Measurements from ENCODE around the gene IGSF21.

IGSF21 gene

GRCh38 chr1:18337757-18338156 is 230.2 kb downstream of the IGSF21 start:
- Histone ChIP-seq H3K27me3 (ENCODE audit: insufficient read depth, poor library complexity, severe bottlenecking) (no peaks in the 10 kb centered on the region), H3K27ac (replicated peaks) (no peak overlapping the region), H3K4me3 (replicated peaks; ENCODE audit: insufficient read depth, low read length) (no peak overlapping the region)
- DNase-seq (ENCODE audit: low read depth in 1 of 2, low spot score in 1 of 2) = no peak
- TF ChIP-seq GABPA (IDR thresholded peaks at IDR 0.05; ENCODE audit: low read depth) (no peak), SPI1 (IDR thresholded peaks at IDR 0.05; ENCODE audit: borderline replicate concordance, low read depth) (no peak), CTCF (IDR thresholded peaks at IDR 0.05; ENCODE audit: insufficient read depth, low read length) (no peak), POLR2AphosphoS5 (IDR thresholded peaks at IDR 0.05; ENCODE audit: low read depth) (no peak)
- TF ChIP-seq, protein P1, sequence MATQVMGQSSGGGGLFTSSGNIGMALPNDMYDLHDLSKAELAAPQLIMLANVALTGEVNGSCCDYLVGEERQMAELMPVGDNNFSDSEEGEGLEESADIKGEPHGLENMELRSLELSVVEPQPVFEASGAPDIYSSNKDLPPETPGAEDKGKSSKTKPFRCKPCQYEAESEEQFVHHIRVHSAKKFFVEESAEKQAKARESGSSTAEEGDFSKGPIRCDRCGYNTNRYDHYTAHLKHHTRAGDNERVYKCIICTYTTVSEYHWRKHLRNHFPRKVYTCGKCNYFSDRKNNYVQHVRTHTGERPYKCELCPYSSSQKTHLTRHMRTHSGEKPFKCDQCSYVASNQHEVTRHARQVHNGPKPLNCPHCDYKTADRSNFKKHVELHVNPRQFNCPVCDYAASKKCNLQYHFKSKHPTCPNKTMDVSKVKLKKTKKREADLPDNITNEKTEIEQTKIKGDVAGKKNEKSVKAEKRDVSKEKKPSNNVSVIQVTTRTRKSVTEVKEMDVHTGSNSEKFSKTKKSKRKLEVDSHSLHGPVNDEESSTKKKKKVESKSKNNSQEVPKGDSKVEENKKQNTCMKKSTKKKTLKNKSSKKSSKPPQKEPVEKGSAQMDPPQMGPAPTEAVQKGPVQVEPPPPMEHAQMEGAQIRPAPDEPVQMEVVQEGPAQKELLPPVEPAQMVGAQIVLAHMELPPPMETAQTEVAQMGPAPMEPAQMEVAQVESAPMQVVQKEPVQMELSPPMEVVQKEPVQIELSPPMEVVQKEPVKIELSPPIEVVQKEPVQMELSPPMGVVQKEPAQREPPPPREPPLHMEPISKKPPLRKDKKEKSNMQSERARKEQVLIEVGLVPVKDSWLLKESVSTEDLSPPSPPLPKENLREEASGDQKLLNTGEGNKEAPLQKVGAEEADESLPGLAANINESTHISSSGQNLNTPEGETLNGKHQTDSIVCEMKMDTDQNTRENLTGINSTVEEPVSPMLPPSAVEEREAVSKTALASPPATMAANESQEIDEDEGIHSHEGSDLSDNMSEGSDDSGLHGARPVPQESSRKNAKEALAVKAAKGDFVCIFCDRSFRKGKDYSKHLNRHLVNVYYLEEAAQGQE (IDR thresholded peaks at IDR 0.05; ENCODE audit: insufficient replicate concordance, low read depth) = no peak

GRCh38 chr1:18339161-18339560 is 231.6 kb downstream of the IGSF21 start:
- TF ChIP-seq SPI1 (IDR thresholded peaks at IDR 0.05; ENCODE audit: borderline replicate concordance, low read depth) (no peak), GABPA (IDR thresholded peaks at IDR 0.05; ENCODE audit: low read depth) (no peak), CTCF (IDR thresholded peaks at IDR 0.05; ENCODE audit: insufficient read depth, low read length) (no peak), POLR2AphosphoS5 (IDR thresholded peaks at IDR 0.05; ENCODE audit: low read depth) (no peak)
- TF ChIP-seq, protein P1 (IDR thresholded peaks at IDR 0.05; ENCODE audit: insufficient replicate concordance, low read depth) = no peak
- DNase-seq (ENCODE audit: low read depth in 1 of 2, low spot score in 1 of 2) = no peak
- no peak overlapping the region for H3K27ac ChIP-seq (replicated peaks)

DNA sequence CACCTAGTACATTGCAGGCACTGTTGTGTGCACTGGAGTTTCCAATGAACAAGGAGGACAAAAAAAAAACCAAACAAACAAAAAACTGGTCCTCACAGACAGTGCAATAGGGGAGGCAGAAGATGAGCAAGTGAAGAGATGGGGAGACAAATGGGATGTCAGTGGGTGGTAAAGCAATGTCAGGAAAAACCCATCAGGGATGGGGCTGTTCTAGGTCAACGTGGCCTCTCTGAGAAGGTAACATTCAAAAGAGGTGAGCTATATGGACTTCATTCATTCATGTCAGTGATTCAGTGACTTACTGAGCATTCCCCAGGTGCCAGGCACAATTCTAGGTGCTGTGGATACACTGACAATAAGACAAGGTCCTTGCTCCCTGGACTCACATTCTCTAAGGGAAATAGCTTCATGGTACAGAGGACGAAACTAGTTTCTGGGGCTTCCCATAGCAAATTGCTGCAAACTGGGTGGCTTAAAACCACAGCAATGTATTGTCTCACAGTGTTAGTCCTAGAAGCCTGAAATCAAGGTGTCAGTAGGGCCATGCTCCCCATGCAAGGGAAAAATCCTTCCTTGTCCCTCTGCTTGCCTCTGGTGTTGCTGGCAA is 232.7 kb downstream of the IGSF21 start:
- H3K27me3 ChIP-seq (ENCODE audit: insufficient read depth, poor library complexity, severe bottlenecking) = no peaks in the 10 kb centered on the region
- H3K4me3 ChIP-seq (replicated peaks; ENCODE audit: insufficient read depth, low read length) = no peak overlapping the region
- no peak for DNase-seq (ENCODE audit: low read depth in 1 of 2, low spot score in 1 of 2)
- no peak overlapping the region for H3K27ac ChIP-seq (replicated peaks)
- TF ChIP-seq, protein P1 (IDR thresholded peaks at IDR 0.05; ENCODE audit: insufficient replicate concordance, low read depth) = no peak
- TF ChIP-seq GABPA (IDR thresholded peaks at IDR 0.05; ENCODE audit: low read depth) = no peak
- no peak for TF ChIP-seq SPI1 (IDR thresholded peaks at IDR 0.05; ENCODE audit: borderline replicate concordance, low read depth)
- TF ChIP-seq CTCF (IDR thresholded peaks at IDR 0.05; ENCODE audit: insufficient read depth, low read length) = no peak

More at GRCh38 chr1:18339161-18339560, 231.6 kb downstream of the IGSF21 start:
- Histone ChIP-seq H3K4me3 (replicated peaks; ENCODE audit: insufficient read depth, low read length) (no peak overlapping the region), H3K27me3 (ENCODE audit: insufficient read depth, poor library complexity, severe bottlenecking) (no peaks in the 10 kb centered on the region)
